Testis (tissue), 3 donors: ENCODE measurements around the gene SLFN5. TPM values are rescaled to one million over a fixed set of nuclear protein-coding genes. Genes with fewer than 3 reads are reported as not detected.

Source experiments
- DNase-seq: peaks from one replicate; pipeline ENCODE4 v3.0.0-alpha.2; 2019
- H3K27ac ChIP-seq, 2 donors: fragments of 200-600 bp; sonication (generic); one replicate each; pipeline ENCODE4 v1.5.1; 2019
- H3K27me3 ChIP-seq: fragments of 200-600 bp; sonication (generic); one replicate; pipeline ENCODE4 v1.5.1; 2019
- H3K36me3 ChIP-seq: fragments of 200-600 bp; sonication (generic); one replicate; pipeline ENCODE4 v1.5.1; 2017; ENCODE audit warnings: low read depth; ENCODE audit errors: missing control alignments
- H3K4me1 ChIP-seq: fragments of 200-600 bp; sonication (generic); one replicate; pipeline ENCODE4 v1.5.1; 2019
- H3K4me3 ChIP-seq, 2 donors: fragments of 200-600 bp; sonication (generic); one replicate each; pipeline ENCODE4 v1.5.1; 2017 to 2019
- H3K9me3 ChIP-seq: fragments of 200-600 bp; sonication (generic); one replicate; pipeline ENCODE4 v1.5.1; 2017
- POLR2A ChIP-seq: fragments of 450-650 bp; IDR thresholded peaks from one replicate; pipeline ENCODE4 v1.6.1; 2017; ENCODE audit warnings: antibody characterized with exemption, mild to moderate bottlenecking, moderate library complexity
- WGBS, 2 donors: methylation state at CpG; one replicate each; pipeline ENCODE4 v1.1.5; 2018; 5-methylcytosine and 5-hydroxymethylcytosine counted together
- intact Hi-C: fragments of 100-400 bp; cut with DNase I; formaldehyde crosslinking; loops from one replicate; pipeline ENCODE4 v1.15.1; 2023; ENCODE audit warnings: low total_unique reads
- polyA plus RNA-seq: library from polyadenylated mRNA; stranded (reverse); fragments of 350-450 nt; fragmentation: Illumina TruSeq; extraction: RNeasy Lipid Tissue Mini Kit (QIAGEN cat#74804); gene quantifications from one replicate; pipeline ENCODE4 v1.2.3, GENCODE V29; 2014; ENCODE audit warnings: low read depth, low replicate concordance; ENCODE audit not compliant: insufficient read depth
- total RNA-seq, 2 donors: library from RNA; depleted of rRNA; stranded (reverse); fragments of >200 nt; gene quantifications; one replicate each; pipeline ENCODE4 v1.2.3, GENCODE V29; 2016
- TF ChIP-seq, protein P1 (sequence below), 3 experiments: fragments of 450-650 bp in 2 of 3; fragments of 200-600 bp in 1 of 3; sonication (generic) in 1 of 3; IDR thresholded peaks; one replicate each; pipeline ENCODE4 v1.5.1; 2016 to 2019; ENCODE audit warnings: antibody characterized with exemption in 3 of 3, mild to moderate bottlenecking in 2 of 3, moderate library complexity in 1 of 3

Gene SLFN5
- total and polyA plus RNA-seq, 3 donors from 2014 or later: 2.4 to 6.1 (median 5.9) TPM

DNA sequence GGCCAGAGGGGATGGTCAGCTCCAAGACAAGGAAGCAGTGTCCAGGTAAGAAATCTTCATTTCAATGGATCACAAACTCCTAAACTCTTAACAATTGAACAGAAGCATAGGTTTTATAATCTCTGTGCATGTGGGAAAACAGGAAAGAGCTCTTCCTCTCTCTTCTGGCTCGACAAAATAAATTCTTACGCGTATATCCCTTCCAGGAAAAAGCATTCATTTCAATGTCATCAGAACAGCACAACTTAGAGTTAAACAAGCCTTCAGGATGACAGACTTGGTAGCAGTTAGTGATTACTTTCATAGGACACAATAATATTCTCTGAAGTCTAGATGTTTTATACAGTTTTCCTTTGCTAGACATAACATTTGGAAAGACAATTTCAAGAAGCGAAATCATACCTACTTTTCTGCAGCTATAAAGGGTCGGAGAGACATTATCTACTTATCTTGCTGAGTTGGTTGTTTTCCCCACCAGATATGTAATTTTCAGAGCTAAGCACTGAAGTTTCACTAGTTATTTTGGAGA lies 29.4 kb upstream of the SLFN5 start:
- H3K9me3 ChIP-seq: no peaks in the 10 kb centered on the region
- H3K36me3 ChIP-seq: no peaks in the 10 kb centered on the region
- H3K27ac ChIP-seq: no peak overlapping the region
- DNase-seq: no peak
- intact Hi-C loops: no loop called here
- H3K4me1 ChIP-seq: no peaks in the 10 kb centered on the region
- TF ChIP-seq POLR2A: no peak
- TF ChIP-seq, protein P1, sequence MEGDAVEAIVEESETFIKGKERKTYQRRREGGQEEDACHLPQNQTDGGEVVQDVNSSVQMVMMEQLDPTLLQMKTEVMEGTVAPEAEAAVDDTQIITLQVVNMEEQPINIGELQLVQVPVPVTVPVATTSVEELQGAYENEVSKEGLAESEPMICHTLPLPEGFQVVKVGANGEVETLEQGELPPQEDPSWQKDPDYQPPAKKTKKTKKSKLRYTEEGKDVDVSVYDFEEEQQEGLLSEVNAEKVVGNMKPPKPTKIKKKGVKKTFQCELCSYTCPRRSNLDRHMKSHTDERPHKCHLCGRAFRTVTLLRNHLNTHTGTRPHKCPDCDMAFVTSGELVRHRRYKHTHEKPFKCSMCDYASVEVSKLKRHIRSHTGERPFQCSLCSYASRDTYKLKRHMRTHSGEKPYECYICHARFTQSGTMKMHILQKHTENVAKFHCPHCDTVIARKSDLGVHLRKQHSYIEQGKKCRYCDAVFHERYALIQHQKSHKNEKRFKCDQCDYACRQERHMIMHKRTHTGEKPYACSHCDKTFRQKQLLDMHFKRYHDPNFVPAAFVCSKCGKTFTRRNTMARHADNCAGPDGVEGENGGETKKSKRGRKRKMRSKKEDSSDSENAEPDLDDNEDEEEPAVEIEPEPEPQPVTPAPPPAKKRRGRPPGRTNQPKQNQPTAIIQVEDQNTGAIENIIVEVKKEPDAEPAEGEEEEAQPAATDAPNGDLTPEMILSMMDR (IDR thresholded peaks at IDR 0.05): no peak
- H3K27me3 ChIP-seq: no peaks in the 10 kb centered on the region
- 80% methylated on average over 5 of the region's 5 CpGs for WGBS, 2 donors
- H3K4me3 ChIP-seq: no peak overlapping the region

DNA sequence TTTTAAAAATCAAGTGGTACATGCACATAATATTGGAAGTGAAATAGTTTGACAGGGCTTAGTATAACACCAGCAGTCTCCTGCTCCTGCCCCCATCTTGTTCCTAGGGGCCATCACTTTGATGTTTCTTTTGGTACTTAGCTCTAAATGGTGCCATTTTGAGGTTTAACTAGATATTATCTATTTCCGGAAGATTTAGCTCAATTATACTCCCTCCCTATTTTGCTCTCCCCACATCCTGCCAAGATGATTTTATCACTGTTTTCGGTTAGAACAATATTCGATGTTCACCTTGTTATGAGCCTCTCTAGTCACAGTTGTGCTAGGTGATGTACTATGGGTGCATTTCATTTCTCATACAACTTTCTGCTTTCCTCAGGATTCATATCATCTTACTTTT lies 28.7 kb upstream of the SLFN5 start:
- H3K36me3 ChIP-seq: no peaks in the 10 kb centered on the region
- no peaks in the 10 kb centered on the region for H3K4me1 ChIP-seq
- H3K4me3 ChIP-seq: no peak overlapping the region
- 72 to 75% methylated on average over 3 of the region's 3 CpGs for WGBS, 2 donors
- H3K9me3 ChIP-seq: no peaks in the 10 kb centered on the region
- no peaks in the 10 kb centered on the region for H3K27me3 ChIP-seq
- DNase-seq: no peak
- intact Hi-C loops: no loop called here
- TF ChIP-seq, protein P1 (IDR thresholded peaks at IDR 0.05): no peak
- no peak for TF ChIP-seq POLR2A
- no peak overlapping the region for H3K27ac ChIP-seq

DNA sequence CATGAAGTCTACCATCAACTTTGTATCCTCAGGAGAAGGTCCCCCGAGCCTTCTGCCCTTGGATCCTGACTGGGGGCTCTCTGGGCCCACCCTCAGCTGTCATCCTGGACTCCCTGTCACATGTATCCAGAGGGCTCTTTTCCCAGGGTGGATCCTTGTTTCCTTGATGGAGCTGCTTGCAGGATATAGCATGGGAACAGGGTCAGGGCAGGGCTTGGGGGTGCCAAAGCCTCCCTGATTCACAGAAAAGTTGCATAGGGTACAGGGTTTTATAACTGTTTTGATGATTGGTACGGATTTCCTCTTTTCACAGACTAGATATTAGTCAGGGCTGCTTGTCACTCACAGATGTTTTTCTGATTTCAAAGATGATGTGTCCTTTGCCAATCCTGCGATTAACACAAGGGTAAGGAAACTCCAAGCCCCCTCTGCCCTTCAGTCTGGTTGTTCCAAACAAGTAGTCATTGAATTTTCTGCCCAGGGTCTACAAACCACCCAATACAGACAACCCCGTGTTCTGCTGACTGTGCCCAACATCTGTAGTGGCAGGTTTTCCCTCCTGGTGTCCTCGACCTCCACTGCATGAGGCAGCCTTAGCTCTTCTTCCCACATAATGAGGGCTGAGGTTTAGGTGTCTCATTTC lies 28.1 kb upstream of the SLFN5 start:
- intact Hi-C loops: no loop called here
- no peaks in the 10 kb centered on the region for H3K36me3 ChIP-seq
- H3K4me3 ChIP-seq: no peak overlapping the region
- TF ChIP-seq, protein P1 (IDR thresholded peaks at IDR 0.05): no peak
- no peak for TF ChIP-seq POLR2A
- no peaks in the 10 kb centered on the region for H3K27me3 ChIP-seq
- no peak overlapping the region for H3K27ac ChIP-seq
- 67 to 68% methylated on average over 5 of the region's 5 CpGs for WGBS, 2 donors
- no peak for DNase-seq
- H3K9me3 ChIP-seq: no peaks in the 10 kb centered on the region
- no peaks in the 10 kb centered on the region for H3K4me1 ChIP-seq

DNA sequence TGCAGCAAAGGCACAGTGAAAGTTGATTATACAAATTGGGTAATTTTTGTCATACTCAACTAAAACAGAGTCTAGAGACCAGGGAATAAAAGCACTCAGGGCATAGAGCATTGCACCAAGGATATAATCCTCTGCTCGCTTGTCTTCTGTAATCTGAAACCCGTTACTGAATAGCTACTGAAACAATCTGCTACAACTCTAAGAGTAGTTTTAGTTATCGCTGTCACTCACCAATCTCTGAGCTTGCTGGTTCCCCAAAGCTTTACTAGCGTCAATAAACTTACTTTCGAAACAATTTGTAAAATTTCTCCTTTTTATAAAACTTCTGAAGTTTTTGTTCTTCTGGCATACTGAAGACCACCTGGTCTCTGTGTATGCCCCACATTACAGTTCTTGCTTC lies 25.8 kb upstream of the SLFN5 start:
- 64 to 65% methylated on average over 5 of the region's 5 CpGs for WGBS, 2 donors
- Histone ChIP-seq H3K36me3 (no peaks in the 10 kb centered on the region), H3K4me1 (no peaks in the 10 kb centered on the region), H3K4me3 (no peak overlapping the region), H3K9me3 (no peaks in the 10 kb centered on the region), H3K27ac (no peak overlapping the region), H3K27me3 (no peaks in the 10 kb centered on the region)
- TF ChIP-seq, protein P1 (IDR thresholded peaks at IDR 0.05): no peak
- TF ChIP-seq POLR2A: no peak
- intact Hi-C loops: no loop called here
- no peak for DNase-seq

DNA sequence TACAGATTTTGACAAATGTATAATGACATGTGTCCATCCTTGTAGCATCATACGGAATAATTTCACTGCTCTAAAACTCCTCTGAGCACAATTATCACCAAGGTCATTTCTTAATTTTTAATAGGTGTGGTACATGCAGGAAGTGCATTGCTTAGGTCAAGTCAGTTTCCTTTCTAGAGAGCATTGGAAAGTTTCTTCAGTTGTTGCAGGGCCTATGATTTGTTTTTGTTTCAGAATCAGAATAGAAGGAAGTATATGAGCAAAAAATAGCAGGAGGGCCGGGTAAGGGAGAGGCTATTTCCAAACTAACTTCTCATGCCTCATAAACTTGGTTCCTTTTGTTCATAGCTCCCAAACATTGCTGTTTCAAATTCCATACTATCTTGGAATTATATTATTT lies 24.0 kb upstream of the SLFN5 start:
- no peak for TF ChIP-seq POLR2A
- TF ChIP-seq, protein P1 (IDR thresholded peaks at IDR 0.05): no peak
- no peaks in the 10 kb centered on the region for H3K36me3 ChIP-seq
- intact Hi-C loops: no loop called here
- no peaks in the 10 kb centered on the region for H3K9me3 ChIP-seq
- no peak overlapping the region for H3K27ac ChIP-seq
- no peak overlapping the region for H3K4me3 ChIP-seq
- H3K4me1 ChIP-seq: no peaks in the 10 kb centered on the region
- DNase-seq: no peak
- H3K27me3 ChIP-seq: no peaks in the 10 kb centered on the region
- WGBS, 2 donors: 67% methylated on average over 2 of the region's 2 CpGs
